HL-60/S4 treated with phorbol 12-myristate 13-acetate at 8.2 ng/mL for 4 days and 3 days (cell line): Measurements from ENCODE around the gene MGAT3.
"Not testable (repeated sequence)": the region's sequence is repeated elsewhere in the genome, so short reads cannot be mapped to it uniquely, and the experiment has no call there.

ENCODE experiments used
- in situ Hi-C: fragments of 300-500 bp; cut with MboI; formaldehyde crosslinking; loops from 2 replicates; pipeline ENCODE4 v1.15.0; 2022; ENCODE audit warnings: low sequenced_read_pairs

MGAT3 gene

DNA sequence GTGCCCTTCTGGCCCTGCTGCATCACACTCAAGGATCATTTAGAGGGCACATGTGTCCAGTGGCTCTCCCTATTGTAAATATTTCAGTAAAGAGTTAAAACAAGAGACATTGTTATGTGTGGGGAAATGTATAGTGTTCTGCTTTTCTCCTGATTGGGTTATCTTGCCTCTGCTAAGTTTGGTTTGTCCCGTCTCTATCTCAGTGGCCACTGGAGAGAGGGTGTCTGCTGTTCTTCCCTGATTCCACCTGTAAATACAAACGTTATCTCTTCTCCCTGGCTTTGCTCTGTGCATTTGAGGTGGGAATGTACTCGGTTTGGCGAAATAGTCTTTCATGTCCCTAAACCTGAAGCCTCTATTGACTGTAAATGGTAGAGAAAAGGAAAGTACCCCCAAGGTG is 51.6 kb downstream of the MGAT3 start:
- in situ Hi-C loops, result no loop called here

DNA sequence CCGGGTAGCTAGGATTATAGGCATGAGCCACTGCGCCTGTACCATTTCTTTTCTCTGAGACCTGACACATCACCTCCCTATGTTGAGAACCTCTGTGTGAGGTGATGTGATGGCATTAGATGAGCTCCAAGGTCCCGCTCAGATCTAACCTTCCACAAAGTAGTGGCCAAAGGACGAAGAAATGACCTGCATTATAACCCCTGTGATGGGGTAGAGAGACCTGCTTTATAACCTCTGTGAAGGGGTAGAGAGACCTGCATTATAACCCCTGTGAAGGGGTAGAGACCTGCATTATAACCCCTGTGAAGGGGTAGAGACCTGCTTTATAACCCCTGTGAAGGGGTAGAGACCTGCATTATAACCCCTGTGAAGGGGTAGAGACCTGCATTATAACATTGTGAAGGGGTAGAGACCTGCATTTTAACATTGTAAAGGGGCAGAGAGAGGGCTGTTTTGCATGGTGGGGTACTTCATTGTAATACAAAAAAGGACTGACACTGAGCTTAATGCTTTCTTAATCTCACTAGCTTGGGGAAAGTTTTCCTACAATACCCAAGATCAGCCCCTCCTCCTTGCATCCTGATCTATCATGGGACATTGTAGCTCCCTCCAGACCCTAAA is 53.8 kb downstream of the MGAT3 start:
- in situ Hi-C loops, result no loop called here

DNA sequence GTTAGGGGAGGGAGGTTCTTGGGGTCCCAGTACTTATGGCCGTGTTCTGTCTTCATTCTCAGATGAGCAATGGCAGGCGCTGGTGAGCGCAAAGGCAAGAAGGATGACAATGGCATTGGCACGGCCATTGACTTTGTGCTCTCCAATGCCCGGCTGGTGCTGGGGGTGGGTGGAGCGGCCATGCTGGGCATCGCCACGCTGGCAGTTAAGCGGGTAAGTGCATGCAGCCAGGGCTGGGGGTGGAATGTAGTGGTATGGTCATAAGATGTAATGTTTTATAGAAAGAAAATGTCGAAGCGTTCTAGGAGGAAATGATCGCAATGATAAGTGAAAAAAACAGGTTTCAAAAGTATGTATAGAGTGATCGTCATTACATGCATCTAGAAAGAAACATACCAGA is 54.4 kb downstream of the MGAT3 start:
- in situ Hi-C loops, result no loop called here

DNA sequence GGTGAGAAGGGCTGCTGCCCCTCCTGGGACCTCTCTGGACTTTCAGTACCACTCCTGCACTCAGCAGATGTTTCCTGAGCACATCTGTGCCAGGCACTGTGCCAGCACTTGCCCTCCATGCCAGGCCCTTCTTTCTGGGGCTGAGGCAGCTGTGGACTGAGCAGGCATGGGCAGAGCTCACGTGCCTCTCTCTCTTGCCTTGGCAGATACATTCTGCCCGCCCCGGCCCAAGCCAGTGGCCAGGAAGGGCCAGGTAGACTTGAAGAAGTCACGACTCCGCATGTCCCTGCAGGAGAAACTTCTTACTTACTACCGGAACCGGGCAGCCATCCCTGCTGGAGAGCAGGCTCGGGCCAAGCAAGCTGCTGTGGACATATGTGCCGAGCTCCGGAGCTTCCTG is 55.2 kb downstream of the MGAT3 start:
- in situ Hi-C loops, result no loop called here

DNA sequence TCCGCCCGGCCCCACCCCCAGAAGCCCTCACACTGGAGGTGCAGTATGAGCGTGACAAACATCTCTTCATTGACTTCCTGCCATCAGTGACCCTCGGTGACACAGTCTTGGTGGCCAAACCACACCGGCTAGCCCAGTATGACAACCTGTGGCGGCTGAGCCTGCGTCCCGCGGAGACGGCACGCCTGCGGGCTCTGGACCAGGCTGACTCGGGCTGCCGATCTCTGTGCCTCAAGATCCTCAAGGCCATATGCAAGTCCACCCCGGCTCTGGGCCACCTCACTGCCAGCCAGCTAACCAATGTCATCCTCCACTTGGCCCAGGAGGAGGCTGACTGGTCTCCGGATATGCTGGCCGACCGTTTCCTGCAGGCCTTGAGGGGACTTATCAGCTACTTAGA is 57.0 kb downstream of the MGAT3 start:
- in situ Hi-C loops, result no loop called here

DNA sequence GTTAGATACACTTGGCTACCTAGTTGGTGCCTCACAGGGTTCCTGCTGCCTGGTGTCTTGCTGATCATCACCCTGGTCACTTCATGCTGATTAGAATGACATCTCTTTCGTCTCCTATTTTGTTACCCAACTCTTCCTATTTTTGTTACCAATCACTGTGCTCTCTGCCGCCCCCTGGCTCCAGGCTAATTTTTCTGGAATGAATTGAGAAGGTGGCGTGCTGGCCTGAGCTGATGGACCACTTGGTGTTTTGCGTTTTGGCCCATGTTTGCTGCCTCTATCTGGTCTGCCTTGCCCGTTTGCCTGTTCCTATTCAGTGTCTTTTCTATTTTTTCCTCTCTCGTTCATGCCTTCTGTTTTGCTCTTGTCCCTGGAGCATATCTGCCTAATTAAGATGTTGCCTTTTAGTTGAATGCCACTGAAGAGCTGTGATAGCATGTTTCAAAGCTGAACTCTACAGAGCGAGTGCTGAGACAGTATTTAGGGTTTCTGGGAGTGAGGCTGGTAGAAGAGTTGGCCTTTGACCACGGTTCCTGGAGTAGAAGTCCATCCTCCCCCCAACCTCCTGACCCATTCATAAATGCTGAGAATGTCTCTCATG is 57.7 kb downstream of the MGAT3 start:
- in situ Hi-C loops, result no loop called here

DNA sequence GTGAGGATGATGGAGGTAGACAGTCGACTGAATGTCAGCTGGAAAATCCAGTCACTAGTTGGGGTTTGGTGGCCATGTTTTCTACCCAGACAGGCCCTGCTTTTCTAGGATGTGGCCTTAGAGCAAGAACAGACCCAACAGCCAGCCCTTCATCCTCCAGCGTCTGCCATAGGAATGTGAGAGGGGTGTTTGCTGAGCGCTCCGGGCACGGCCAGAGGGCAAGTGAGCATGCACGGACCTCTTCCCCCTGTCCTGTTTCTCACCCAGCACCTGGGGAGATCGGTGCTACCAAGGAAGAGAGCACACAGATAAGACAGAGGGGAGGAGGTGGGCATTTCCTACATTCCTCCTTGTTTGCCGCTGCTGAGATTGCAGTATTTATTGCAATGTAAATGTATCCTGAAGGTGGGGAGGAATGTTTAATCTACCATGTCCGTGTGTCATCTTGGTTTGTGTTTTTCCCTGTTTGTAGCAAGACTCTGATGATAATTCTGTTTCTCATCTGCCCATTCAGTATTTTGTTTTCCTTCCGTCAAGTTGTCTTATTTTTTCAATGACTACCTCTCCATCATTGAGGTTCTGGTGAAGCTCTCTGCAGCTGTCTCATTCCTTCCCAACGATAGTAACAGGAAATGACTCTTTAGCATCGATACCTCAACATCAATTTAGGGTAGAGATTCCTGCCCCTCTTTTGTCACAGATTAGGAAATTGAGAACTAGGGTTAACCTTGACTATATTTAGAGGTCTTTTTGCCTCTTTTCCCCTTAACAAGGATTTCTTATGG is 58.6 kb downstream of the MGAT3 start:
- in situ Hi-C loops, result no loop called here

DNA sequence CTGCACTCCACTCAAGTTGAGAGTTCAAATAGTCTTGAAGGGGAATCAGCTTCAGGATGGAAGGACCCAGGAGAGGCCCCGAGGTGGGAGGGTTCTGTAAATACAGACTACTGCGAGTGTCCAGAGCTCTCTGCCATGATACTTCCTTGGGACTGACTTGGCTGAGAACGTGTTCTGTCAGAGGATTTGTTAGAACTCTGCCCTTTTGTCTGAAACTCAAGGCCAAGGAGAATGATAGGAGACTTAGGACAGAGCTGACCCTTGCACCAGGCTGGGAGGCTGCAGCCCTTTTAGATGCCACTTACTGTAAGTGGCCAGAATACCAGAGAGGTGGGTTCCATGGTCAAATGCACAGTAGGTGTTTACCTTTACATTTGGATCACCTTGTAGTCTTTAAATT is 60.7 kb downstream of the MGAT3 start:
- in situ Hi-C loops, result no loop called here

DNA sequence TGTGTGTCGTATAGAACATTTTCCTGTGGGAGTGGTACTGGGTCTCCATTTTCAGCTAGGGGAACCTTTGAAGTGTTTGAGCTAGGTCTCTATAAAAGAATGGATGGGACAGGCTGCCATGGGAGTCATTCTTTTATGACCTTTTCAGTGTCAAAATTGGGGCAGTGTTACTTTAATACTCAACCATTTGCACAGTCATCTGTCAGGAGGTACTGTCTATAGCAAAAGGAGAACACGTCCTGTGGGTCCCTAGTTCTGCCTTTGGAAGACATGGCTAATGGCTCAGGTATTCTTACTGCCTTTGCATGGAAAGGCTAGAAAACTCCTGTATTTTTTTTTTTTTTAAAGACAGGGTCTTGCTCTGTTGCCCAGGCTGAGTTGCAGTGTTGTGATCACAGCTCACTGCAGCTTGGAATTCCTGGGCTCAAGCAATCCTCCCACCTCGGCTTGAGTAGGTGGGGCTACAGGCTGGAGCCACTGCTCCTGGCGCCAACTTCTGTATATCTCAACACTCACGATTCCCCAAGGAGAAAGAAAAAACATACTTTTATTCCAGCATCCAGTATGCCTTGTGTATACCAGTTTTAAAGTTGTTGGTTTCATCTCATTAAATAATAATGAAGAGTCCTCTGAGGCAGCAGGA is 61.5 kb downstream of the MGAT3 start:
- in situ Hi-C loops, result no loop called here

DNA sequence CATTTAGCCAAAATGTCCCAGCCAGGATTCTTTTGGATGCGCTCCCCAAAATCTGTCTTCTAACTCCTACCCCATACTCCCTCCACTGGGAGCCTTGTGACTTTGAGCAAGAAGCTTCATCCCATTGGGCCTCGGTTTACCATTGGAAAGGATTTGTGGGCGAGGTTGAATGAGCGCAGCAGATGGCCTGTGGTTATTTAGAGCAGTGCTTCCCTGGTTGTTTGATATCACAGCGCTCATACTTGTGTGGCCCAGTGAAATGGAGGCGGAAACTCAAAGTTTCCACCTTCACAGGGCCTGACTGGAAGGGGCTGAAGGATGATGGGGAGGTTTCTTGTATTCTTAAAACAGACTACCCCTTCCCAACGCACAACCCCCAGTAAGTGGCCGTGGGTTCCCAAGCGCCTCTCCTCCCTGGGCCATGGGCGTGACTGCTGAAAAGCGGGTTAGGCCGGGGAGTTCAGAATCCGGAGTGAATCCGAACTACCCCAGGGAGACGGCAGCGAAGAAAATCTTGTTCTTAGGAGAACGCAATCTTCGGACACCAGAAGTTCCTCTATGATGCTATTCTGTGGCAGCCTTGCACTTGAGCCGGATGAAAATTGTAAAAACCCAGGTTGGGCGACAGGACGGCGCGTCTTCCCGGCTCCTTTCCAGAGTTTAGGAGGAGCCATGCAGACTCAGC is 62.3 kb downstream of the MGAT3 start:
- in situ Hi-C loops, result no loop called here

DNA sequence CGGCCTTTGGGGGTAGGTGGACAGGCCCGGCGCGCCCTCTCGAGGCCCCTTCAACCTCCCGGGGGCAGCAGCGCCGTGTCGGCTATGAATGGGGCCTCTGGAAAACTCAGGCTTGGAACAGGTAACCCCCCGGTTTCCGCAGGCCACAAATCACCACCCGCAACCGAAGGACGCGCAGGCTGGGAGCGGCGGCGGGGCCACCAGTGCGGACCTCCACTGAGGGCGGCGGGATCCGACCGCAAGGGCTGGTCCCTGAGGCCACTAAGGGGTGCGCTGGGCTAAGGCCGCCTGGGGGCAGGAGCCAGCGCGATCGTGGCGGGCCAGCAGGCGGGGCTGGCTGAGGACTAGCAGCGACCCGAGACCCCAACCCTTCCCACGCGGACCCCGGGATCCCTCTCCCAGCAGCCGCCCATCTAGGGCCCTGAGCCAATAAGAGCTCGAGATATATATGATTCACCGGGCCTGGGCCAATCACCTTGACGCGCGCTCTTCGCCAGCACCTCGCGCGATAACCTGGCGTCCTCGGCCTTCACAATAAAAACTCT is 62.9 kb downstream of the MGAT3 start:
- in situ Hi-C loops, result no loop called here

DNA sequence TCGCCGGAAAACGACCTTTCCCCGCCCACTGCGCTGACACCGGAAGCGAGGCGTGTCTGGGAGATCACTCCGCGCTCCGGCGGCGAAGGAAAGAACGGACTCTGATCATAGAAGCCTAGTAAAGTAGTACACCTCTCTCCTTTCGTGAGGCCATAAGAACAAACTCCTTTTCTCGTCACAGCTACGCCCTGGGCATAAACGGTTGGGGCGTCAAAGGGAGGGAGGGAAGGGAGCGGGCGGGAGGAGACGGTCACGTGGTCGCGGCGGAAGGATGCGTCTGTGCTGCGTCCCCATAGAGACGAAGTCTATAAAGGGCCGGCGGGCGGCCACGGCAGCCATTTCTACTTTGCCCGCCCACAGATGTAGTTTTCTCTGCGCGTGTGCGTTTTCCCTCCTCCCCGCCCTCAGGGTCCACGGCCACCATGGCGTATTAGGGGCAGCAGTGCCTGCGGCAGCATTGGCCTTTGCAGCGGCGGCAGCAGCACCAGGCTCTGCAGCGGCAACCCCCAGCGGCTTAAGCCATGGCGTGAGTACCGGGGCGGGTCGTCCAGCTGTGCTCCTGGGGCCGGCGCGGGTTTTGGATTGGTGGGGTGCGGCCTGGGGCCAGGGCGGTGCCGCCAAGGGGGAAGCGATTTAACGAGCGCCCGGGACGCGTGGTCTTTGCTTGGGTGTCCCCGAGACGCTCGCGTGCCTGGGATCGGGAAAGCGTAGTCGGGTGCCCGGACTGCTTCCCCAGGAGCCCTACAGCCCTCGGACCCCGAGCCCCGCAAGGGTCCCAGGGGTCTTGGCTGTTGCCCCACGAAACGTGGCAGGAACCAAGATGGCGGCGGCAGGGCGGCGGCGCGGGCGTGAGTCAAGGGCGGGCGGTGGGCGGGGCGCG is 63.7 kb downstream of the MGAT3 start, which contains the start of gene ATF4:
Gene ATF4, plus strand, starts transcription at position 337 of the 880 bp plus-strand sequence. CDS start 884 bp downstream, outside the sequence.
- in situ Hi-C loops, result no loop called here

DNA sequence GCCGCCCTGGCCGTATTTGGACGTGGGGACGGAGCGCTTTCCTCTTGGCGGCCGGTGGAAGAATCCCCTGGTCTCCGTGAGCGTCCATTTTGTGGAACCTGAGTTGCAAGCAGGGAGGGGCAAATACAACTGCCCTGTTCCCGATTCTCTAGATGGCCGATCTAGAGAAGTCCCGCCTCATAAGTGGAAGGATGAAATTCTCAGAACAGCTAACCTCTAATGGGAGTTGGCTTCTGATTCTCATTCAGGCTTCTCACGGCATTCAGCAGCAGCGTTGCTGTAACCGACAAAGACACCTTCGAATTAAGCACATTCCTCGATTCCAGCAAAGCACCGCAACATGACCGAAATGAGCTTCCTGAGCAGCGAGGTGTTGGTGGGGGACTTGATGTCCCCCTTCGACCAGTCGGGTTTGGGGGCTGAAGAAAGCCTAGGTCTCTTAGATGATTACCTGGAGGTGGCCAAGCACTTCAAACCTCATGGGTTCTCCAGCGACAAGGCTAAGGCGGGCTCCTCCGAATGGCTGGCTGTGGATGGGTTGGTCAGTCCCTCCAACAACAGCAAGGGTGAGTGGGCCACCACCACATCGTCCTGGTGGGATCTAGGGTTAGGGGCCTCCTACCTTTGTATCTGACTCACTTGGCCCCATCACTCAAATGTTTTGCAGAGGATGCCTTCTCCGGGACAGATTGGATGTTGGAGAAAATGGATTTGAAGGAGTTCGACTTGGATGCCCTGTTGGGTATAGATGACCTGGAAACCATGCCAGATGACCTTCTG is 64.5 kb downstream of the MGAT3 start:
- in situ Hi-C loops, result not testable (repeated sequence)

DNA sequence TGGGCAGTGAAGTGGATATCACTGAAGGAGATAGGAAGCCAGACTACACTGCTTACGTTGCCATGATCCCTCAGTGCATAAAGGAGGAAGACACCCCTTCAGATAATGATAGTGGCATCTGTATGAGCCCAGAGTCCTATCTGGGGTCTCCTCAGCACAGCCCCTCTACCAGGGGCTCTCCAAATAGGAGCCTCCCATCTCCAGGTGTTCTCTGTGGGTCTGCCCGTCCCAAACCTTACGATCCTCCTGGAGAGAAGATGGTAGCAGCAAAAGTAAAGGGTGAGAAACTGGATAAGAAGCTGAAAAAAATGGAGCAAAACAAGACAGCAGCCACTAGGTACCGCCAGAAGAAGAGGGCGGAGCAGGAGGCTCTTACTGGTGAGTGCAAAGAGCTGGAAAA is 65.3 kb downstream of the MGAT3 start:
- in situ Hi-C loops, result not testable (repeated sequence)

DNA sequence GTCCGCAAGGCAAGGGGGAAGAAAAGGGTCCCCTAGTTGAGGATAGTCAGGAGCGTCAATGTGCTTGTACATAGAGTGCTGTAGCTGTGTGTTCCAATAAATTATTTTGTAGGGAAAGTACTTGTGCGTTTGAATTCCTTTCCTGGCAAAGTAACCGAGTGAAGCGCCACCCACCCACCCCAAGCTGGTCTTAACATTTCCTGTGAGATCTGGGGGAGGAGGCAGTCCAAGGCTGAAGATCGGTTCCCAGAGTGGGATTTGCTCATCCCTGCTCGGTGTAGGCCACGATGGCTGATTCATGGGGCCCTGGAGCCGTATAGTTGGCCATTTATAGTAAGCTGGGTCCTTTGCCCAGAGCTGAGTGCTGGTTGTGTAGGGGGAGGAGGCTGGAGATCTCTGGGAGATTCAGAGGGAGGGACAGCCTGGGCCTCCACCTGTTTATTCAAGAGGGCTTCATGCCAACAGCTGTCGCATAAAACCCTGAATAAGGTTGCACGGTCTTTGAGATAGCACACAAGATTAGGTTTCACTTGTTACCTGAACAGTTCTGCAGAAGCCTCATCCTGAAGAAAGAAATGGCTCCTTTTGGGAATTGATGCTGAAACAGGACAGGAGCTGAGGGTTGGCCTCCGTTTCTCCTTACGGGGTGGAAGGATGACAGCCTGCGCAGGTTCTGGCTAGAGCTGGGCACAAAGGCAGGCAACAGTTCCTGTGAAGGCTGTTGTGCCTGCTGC is 65.9 kb downstream of the MGAT3 start:
- in situ Hi-C loops, result no loop called here

DNA sequence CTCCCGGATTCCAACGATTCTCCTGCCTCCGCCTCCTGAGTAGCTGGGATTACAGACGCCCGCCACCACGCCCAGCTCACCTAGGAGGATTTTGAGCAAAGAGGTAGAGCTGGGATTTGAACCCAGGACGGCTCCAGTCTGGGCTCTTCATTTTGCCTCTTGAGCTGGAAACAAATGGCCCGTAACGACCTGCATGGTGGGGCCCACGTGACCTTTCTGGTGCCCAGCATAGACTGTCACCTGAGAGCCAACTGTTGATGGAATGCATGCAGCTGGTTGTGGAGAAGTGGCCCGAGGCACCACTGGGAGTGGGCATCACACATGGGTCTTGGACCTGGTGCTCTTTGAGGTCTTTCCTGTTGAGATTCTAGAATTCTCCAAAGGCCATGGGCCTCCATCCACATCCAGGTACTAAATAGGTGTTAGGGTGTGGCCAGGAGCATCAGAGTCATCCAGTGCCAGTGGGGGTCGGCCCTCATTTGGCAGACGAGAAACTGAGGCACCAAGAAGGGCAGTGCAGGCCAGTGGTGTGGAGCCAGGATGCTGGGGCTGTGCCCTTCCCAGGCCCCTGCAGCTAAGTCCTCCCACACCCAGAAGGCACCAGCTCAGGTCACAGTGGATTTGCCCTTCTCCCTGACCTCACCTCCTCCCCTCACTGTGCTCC is 67.4 kb downstream of the MGAT3 start:
- in situ Hi-C loops, result no loop called here

DNA sequence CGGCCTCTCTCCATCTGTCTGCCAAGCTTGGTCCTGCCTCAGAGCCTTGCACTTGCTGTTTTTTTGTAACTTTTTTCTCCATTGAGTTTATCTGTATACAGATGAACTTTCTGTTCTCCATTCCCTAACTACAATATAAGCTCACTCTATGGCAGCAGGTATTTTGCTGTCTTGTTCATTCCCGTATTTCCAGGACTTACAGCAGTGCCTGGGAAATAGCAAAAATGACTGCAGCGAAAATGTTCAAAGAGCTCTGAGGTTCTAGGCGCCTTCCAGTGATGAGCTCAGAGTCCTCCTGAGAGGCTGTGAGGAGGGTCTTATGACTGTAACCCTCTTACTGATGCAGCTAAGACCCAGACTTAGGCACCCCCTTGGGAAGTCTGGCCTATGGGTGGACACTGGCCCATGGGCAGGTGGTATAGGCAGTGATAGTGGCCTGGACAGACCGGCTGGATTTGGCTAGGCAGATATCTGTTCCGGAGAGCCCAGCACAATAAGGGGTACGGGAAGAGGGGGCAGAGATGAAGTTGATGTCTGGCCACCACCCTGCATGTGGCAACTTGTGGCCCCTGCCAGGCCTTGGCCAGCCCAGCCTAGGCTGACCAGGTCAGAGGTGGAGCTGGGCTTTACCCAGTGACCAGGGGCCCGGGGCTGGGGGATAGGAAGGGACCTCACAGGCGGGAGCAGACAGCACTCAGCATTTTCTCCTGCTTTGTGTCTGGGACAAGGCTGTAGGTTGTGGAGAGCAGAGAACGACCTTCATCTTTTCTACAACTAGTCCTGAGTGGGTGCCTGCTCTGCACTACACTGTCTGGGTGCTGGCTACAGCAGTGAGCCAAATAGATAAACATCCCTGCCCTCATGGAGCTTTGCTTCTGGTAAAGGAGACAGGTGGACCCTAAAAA is 68.2 kb downstream of the MGAT3 start:
- in situ Hi-C loops, result no loop called here
